AG20443 (cell line): ENCODE results near the gene PIK3R5.
A peak's percentile ranks its signal among the peaks of the same experiment; 100 is the strongest.
"Not testable (repeated sequence)": the region's sequence is repeated elsewhere in the genome, so short reads cannot be mapped to it uniquely, and the experiment has no call there.

Experiments
- DNase-seq: peaks from one replicate; pipeline ENCODE4 v3.0.0; 2012; ENCODE audit warnings: low spot score, mixed read lengths

PIK3R5 gene

GRCh38 chr17:8896641-8897635 lies 68.6 kb downstream of the PIK3R5 start:
- no peak for DNase-seq

- no peak for DNase-seq
These were observed 69.4 kb downstream of the PIK3R5 start for GRCh38 chr17:8896087-8896486.

GRCh38 chr17:8894673-8895578 lies 70.6 kb downstream of the PIK3R5 start:
- peak; percentile 88 for DNase-seq

GRCh38 chr17:8894202-8894671 lies 71.3 kb downstream of the PIK3R5 start:
- DNase-seq, result peak; percentile 25

GRCh38 chr17:8893621-8894201 lies 71.8 kb downstream of the PIK3R5 start:
- DNase-seq, result no peak

- no peak for DNase-seq
These were observed 72.4 kb downstream of the PIK3R5 start for GRCh38 chr17:8893059-8893458.

GRCh38 chr17:8892338-8892690 lies 73.2 kb downstream of the PIK3R5 start:
- no peak for DNase-seq

- no peak for DNase-seq
These were observed 74.8 kb downstream of the PIK3R5 start for GRCh38 chr17:8890671-8891070.

- no peak for DNase-seq
These were observed 75.9 kb downstream of the PIK3R5 start for GRCh38 chr17:8889458-8890210.

- no peak for DNase-seq
These were observed 76.7 kb downstream of the PIK3R5 start for GRCh38 chr17:8888704-8889302.

- DNase-seq, result peak; percentile 83
These were observed 77.4 kb downstream of the PIK3R5 start for GRCh38 chr17:8887834-8888703.

GRCh38 chr17:8887301-8887700 lies 78.2 kb downstream of the PIK3R5 start:
- no peak for DNase-seq

- DNase-seq, result no peak
These were observed 79.4 kb downstream of the PIK3R5 start for GRCh38 chr17:8885967-8886684.

- not testable (repeated sequence) for DNase-seq
These were observed 80.1 kb downstream of the PIK3R5 start for GRCh38 chr17:8885163-8885966.

- no peak for DNase-seq
These were observed 81.0 kb downstream of the PIK3R5 start for GRCh38 chr17:8884336-8884990.

- DNase-seq, result no peak
These were observed 82.2 kb downstream of the PIK3R5 start for GRCh38 chr17:8883353-8883752.

GRCh38 chr17:8881606-8882005 lies 83.9 kb downstream of the PIK3R5 start:
- no peak for DNase-seq

GRCh38 chr17:8880466-8880865 lies 85.0 kb downstream of the PIK3R5 start:
- no peak for DNase-seq
